MM.1S (cell line): ENCODE data around the gene TOX4.
"Not testable (repeated sequence)": the region's sequence is repeated elsewhere in the genome, so short reads cannot be mapped to it uniquely, and the experiment has no call there.

Source experiments
- DNase-seq: peaks from one replicate; pipeline ENCODE4 v3.0.0-alpha.2; 2015
- H2AFZ ChIP-seq: fragments of 300-600 bp; sonication (generic); 2 replicates; pipeline ENCODE4 v1.6.0; 2016; ENCODE audit warnings: antibody characterized with exemption, low read length
- H3F3A ChIP-seq: fragments of 300-600 bp; sonication (generic); 2 replicates; pipeline ENCODE4 v1.6.1; 2016; ENCODE audit warnings: mild to moderate bottlenecking, antibody characterized with exemption, low read length, moderate library complexity, mixed read lengths; ENCODE audit not compliant: insufficient read depth
- H3K27ac ChIP-seq: fragments of 300-600 bp; sonication (generic); 2 replicates; pipeline ENCODE4 v1.5.1; 2016; ENCODE audit warnings: mild to moderate bottlenecking, low read length
- H3K27me3 ChIP-seq: fragments of 300-600 bp; sonication (generic); replicated peaks from 2 replicates; pipeline ENCODE4 v1.6.0; 2016; ENCODE audit warnings: low read length; ENCODE audit not compliant: insufficient read depth
- H3K36me3 ChIP-seq: fragments of 300-600 bp; sonication (generic); replicated peaks from 2 replicates; pipeline ENCODE4 v1.6.1; 2016; ENCODE audit warnings: mild to moderate bottlenecking, low read length, mixed read lengths; ENCODE audit not compliant: insufficient read depth
- H3K4me1 ChIP-seq: fragments of 300-600 bp; sonication (generic); 2 replicates; pipeline ENCODE4 v1.6.1; 2016; ENCODE audit warnings: low read length, mixed read lengths
- H3K4me2 ChIP-seq: fragments of 300-600 bp; sonication (generic); 2 replicates; pipeline ENCODE4 v1.6.0; 2016; ENCODE audit warnings: low read depth, low read length
- H3K4me3 ChIP-seq: fragments of 300-600 bp; sonication (generic); 2 replicates; pipeline ENCODE4 v1.5.1; 2016; ENCODE audit warnings: low read length, mixed read lengths
- H3K79me2 ChIP-seq: fragments of 300-600 bp; sonication (generic); 2 replicates; pipeline ENCODE4 v1.6.1; 2016; ENCODE audit warnings: mixed run types, low read length, mixed read lengths
- H3K9ac ChIP-seq: fragments of 300-600 bp; sonication (generic); 2 replicates; pipeline ENCODE4 v1.6.1; 2016; ENCODE audit warnings: low read length, mixed read lengths
- H3K9me2 ChIP-seq: fragments of 300-600 bp; sonication (generic); replicated peaks from 2 replicates; pipeline ENCODE4 v1.6.1; 2016; ENCODE audit warnings: mild to moderate bottlenecking, low read length, mixed read lengths; ENCODE audit not compliant: insufficient read depth
- H3K9me3 ChIP-seq: fragments of 300-600 bp; sonication (generic); replicated peaks from 2 replicates; pipeline ENCODE4 v1.6.1; 2016; ENCODE audit warnings: mild to moderate bottlenecking, low read length, mixed read lengths; ENCODE audit not compliant: insufficient read depth
- H4K20me1 ChIP-seq: fragments of 300-600 bp; sonication (generic); 2 replicates; pipeline ENCODE4 v1.6.1; 2016; ENCODE audit warnings: mild to moderate bottlenecking, low read length, moderate library complexity, mixed read lengths; ENCODE audit not compliant: insufficient read depth
- EZH2 ChIP-seq: fragments of 300-600 bp; sonication (generic); optimal IDR thresholded peaks from 2 replicates; pipeline ENCODE3; 2017; ENCODE audit warnings: low read depth, mild to moderate bottlenecking, antibody characterized with exemption, low read length, mixed read lengths
- EZH2phosphoT487 ChIP-seq: fragments of 300-600 bp; sonication (generic); IDR thresholded peaks from 2 replicates; pipeline ENCODE4 v1.6.1; 2018; ENCODE audit warnings: antibody characterized with exemption, low read length
- TF ChIP-seq, protein P1 (sequence below): fragments of 300-600 bp; sonication (generic); IDR thresholded peaks from 2 replicates; pipeline ENCODE4 v1.5.1; 2016; ENCODE audit warnings: antibody characterized with exemption, low read length, mixed read lengths

The TOX4 gene

DNA sequence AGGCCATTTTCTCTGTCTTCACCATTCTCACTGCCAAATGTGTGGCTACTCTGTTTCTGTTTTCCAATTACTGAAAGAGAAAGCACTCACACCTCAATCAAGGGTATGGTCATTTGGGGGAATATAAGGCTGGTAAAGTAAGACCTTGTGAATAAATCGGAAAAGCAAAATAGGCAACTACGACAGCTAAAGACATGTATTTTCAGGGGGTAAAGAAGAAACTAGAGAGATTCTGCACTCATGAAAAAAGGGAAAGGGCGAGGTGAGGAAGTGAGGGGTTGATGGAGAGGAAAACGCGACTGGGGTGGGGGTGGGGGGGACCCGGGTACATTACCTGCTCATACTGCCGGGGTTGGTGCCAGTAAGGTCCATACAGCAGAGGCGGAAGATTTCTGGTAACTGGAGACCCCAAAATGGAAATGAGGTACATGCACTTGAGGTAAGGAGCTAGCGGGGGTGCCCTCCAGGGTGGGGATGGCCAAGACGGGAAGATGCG, 40.4 kb upstream of the TOX4 start:
- DNase-seq: no peak

DNA sequence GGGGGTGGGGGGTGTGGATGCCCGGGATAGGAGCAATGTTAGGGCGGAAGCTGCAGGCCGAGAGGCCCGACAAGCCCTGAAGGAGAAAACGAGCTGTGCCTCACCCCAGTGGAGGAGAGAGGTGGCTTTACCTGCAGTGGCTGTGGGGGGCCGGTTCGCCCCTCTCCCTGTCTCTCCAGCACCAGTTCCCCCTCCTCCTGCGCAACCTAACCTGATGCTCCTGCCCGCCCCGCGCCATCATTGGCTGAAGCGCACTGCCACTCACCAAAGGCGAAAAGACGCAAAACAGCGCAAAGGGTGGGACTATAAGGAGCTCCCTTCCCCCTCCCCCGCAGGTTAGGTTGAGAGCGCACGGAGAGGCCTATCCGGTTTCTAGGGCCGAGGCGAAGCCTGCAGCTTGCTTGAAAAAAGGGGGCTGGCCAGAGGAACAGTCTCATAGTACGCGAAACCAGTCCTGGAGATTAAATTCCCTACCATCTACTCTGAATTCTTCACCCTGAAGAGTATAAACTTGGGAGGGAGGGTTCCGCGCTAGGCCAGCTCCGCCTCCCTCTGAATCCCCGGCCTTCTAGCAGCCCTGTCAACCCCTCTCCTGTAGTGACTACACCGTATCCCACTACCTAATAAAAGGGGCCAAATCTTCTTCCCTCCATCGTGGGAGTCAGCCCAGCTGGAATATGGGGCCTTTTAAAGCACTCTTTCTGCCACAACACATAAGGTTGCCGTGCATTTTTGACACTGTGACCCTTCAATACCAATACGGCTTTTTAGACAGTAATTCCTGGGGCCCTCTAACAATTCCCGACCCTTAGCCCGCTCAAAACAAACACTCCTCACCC, 39.7 kb upstream of the TOX4 start:
- no peaks in the 10 kb centered on the region for H3K27me3 ChIP-seq
- peak overlapping the region; percentile 72 for H3K4me3 ChIP-seq
- TF ChIP-seq, protein P1, sequence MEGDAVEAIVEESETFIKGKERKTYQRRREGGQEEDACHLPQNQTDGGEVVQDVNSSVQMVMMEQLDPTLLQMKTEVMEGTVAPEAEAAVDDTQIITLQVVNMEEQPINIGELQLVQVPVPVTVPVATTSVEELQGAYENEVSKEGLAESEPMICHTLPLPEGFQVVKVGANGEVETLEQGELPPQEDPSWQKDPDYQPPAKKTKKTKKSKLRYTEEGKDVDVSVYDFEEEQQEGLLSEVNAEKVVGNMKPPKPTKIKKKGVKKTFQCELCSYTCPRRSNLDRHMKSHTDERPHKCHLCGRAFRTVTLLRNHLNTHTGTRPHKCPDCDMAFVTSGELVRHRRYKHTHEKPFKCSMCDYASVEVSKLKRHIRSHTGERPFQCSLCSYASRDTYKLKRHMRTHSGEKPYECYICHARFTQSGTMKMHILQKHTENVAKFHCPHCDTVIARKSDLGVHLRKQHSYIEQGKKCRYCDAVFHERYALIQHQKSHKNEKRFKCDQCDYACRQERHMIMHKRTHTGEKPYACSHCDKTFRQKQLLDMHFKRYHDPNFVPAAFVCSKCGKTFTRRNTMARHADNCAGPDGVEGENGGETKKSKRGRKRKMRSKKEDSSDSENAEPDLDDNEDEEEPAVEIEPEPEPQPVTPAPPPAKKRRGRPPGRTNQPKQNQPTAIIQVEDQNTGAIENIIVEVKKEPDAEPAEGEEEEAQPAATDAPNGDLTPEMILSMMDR: no peak
- no peak for TF ChIP-seq EZH2phosphoT487
- TF ChIP-seq EZH2: no peak
- no peaks in the 10 kb centered on the region for H3K9me3 ChIP-seq
- H3K27ac ChIP-seq: no peak overlapping the region
- peak overlapping the region; percentile 72; the same call in 1 of the 2 replicates for H3K4me2 ChIP-seq
- H2AFZ ChIP-seq: peak overlapping the region; percentile 35
- H3F3A ChIP-seq: no peaks in the 10 kb centered on the region
- no peaks in the 10 kb centered on the region for H3K36me3 ChIP-seq
- H3K79me2 ChIP-seq: peaks cover 76% of the 10 kb centered on the region
- H3K4me1 ChIP-seq: 0 out of 2 replicates have a peak, but pooled peaks cover 5% of the 10 kb centered on the region
- H3K9ac ChIP-seq: peak overlapping the region; percentile 64
- no peaks in the 10 kb centered on the region for H3K9me2 ChIP-seq
- no peaks in the 10 kb centered on the region for H4K20me1 ChIP-seq
- peak; percentile 93 for DNase-seq

More for the DNA sequence above, 40.4 kb upstream of the TOX4 start:
- Histone ChIP-seq H3K9ac (peak overlapping the region; percentile 64), H3K79me2 (peaks cover 73% of the 10 kb centered on the region), H3K9me2 (no peaks in the 10 kb centered on the region), H3K27me3 (no peaks in the 10 kb centered on the region), H3K4me3 (peak overlapping the region; percentile 72), H3F3A (no peaks in the 10 kb centered on the region), H3K27ac (no peak overlapping the region), H3K9me3 (no peaks in the 10 kb centered on the region), H2AFZ (peak overlapping the region; percentile 35; the same call in 1 of the 2 replicates), H4K20me1 (no peaks in the 10 kb centered on the region), H3K4me1 (0 out of 2 replicates have a peak, but pooled peaks cover 5% of the 10 kb centered on the region), H3K4me2 (peak overlapping the region; percentile 72), H3K36me3 (no peaks in the 10 kb centered on the region)
- no peak for TF ChIP-seq EZH2phosphoT487
- TF ChIP-seq, protein P1: no peak

DNA sequence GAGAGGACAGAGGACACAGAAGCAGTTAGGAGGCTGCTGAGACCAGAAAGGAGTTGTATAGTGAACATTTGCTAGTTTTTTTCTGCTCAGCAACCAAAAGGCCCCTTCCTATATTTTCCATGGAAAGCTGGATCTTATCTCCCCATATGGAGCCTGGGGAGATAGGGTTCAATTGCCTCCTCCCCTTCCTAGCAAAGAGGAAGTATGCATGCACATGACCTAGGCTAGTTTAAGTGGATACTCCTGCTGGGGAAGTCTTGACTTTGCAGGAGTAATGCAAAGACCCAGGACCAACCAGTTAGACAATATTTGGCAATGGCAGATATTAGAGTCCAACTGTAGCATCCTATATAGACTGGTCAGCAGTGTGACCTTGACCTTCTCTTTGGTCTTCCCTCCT, 36.1 kb upstream of the TOX4 start:
- no peaks in the 10 kb centered on the region for H4K20me1 ChIP-seq

DNA sequence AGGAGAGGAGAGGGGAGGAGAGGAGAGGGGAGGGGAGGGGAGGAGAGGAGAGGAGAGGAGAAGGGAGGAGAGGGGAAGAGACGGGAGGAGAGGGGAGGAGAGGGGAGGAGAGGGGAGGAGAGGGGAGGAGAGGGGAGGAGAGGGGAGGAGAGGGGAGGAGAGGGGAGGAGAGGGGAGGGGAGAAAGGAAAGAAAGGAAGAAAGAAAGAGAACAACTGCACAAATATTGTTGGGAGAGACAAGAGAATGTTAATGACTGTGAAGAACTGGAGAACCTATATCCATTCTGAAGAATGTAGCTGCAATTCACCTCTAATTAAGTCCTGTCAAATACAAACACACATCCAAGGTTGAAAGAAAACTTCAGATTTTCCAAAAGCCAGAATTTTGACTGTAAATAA, 34.3 kb upstream of the TOX4 start:
- H3K27me3 ChIP-seq, H2AFZ ChIP-seq, H4K20me1 ChIP-seq, DNase-seq, H3K9ac ChIP-seq, H3K27ac ChIP-seq, H3K4me3 ChIP-seq, H3F3A ChIP-seq, H3K9me3 ChIP-seq, H3K9me2 ChIP-seq, H3K36me3 ChIP-seq, H3K4me1 ChIP-seq, H3K4me2 ChIP-seq: not testable (repeated sequence)
- peaks cover 61% of the 10 kb centered on the region for H3K79me2 ChIP-seq

More for the DNA sequence above, 36.1 kb upstream of the TOX4 start:
- Histone ChIP-seq H3K4me1 (0 out of 2 replicates have a peak, but pooled peaks cover 5% of the 10 kb centered on the region), H3F3A (no peaks in the 10 kb centered on the region), H2AFZ (no peak overlapping the region), H3K9me3 (no peaks in the 10 kb centered on the region), H3K36me3 (no peaks in the 10 kb centered on the region), H3K9me2 (no peaks in the 10 kb centered on the region), H3K27me3 (no peaks in the 10 kb centered on the region), H3K4me2 (no peak overlapping the region), H3K27ac (no peak overlapping the region), H3K9ac (no peak overlapping the region), H3K79me2 (peaks cover 61% of the 10 kb centered on the region), H3K4me3 (no peak overlapping the region)
- DNase-seq: no peak
- TF ChIP-seq EZH2: no peak
- TF ChIP-seq, protein P1: no peak
- TF ChIP-seq EZH2phosphoT487: no peak
